ACHN (cell line): ENCODE results near the gene KCNK15.
A peak's percentile ranks its signal among the peaks of the same experiment; 100 is the strongest.
"Not testable (repeated sequence)": the region's sequence is repeated elsewhere in the genome, so short reads cannot be mapped to it uniquely, and the experiment has no call there.

Experiments
- DNase-seq: peaks from one replicate; pipeline ENCODE4 v3.0.0-alpha.2; 2015
- in situ Hi-C: cut with HindIII; loops from 2 replicates; pipeline ENCODE4 v1.10.0; 2017; ENCODE audit warnings: low sequenced_read_pairs, low pct_ligation_motif_present, low pct_unique_long_range_greater_than_20kb

KCNK15 gene

GRCh38 chr20:44748005-44748370 is 2.3 kb downstream of the KCNK15 start:
- in situ Hi-C loops, result no loop called here
- no peak for DNase-seq

DNA sequence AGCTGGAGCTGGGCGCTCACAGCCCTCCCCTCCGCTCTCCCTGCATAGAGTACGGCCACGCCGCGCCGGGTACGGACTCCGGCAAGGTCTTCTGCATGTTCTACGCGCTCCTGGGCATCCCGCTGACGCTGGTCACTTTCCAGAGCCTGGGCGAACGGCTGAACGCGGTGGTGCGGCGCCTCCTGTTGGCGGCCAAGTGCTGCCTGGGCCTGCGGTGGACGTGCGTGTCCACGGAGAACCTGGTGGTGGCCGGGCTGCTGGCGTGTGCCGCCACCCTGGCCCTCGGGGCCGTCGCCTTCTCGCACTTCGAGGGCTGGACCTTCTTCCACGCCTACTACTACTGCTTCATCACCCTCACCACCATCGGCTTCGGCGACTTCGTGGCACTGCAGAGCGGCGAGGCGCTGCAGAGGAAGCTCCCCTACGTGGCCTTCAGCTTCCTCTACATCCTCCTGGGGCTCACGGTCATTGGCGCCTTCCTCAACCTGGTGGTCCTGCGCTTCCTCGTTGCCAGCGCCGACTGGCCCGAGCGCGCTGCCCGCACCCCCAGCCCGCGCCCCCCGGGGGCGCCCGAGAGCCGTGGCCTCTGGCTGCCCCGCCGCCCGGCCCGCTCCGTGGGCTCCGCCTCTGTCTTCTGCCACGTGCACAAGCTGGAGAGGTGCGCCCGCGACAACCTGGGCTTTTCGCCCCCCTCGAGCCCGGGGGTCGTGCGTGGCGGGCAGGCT is 4.6 kb downstream of the KCNK15 start:
- in situ Hi-C loops, result no loop called here
- no peak for DNase-seq

- in situ Hi-C loops, result no loop called here
- no peak for DNase-seq
These were observed 6.7 kb downstream of the KCNK15 start for GRCh38 chr20:44752099-44752931.

GRCh38 chr20:44754554-44754953 is 8.9 kb downstream of the KCNK15 start:
- in situ Hi-C loops, result no loop called here
- DNase-seq, result no peak

- no peak for DNase-seq
- in situ Hi-C loops, result no loop called here
These were observed 10.5 kb downstream of the KCNK15 start for GRCh38 chr20:44756011-44756688.

GRCh38 chr20:44756956-44757355 is 11.3 kb downstream of the KCNK15 start:
- in situ Hi-C loops, result no loop called here
- DNase-seq, result no peak

DNA sequence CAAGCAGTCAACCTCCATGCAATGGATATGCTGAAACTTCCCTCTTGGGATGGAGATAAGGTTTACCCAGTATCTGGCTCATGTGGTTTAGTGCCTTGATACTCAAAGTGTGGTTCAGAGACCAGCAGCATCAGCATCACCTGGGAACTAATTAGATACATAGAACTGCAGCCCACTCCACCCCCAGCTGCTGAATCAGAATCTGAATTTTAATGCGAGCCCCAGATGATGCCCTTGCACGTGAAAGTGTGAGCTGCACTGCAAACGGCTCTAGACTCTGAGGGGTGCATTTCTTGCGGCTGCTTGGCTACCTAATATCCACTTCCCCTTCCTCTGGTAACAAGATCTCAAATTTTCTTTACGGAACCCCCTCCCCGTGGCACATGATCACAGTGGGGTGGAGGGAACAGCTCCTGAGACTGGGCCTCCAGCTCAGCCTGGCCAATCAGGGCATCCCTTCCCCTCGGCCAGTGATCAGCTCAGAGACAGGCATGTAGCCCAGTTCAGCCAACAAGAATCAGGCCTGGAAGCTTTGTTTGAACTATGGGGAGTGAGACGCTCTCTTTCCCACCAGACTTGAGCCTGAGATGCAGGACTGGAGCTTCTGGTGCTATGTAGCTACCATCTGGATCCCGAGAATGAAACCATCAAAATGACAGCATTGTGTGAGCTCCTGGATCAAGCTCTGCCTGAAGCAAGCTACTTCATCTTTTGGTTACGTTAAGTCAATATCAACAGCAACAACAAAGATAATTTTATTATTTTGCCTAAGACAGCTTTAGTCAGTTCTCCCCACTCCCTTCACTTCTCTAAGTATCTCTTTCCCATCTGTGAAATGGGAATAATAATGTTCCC is 12.8 kb downstream of the KCNK15 start:
- DNase-seq, result no peak
- in situ Hi-C loops, result no loop called here

DNA sequence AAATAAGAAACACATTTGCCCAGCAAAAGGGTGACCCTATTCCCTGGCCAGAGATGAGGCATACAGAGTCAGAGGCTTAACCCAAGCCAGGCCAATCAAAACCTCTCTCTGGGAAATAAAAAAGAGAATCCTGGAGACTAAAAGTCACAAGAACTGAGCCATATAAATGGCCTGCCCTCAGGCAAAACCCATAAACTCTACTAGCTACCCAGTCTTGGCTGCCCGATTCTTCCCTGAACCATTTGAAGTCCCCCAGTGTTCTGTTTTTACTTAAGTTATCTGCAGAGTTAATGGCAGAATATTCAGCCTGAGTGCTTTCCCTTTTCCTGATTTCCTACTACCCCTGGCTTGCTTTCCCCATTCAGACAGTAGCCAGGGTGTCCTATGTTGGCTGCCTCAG is 13.9 kb downstream of the KCNK15 start:
- no peak for DNase-seq
- in situ Hi-C loops, result no loop called here

GRCh38 chr20:44761423-44761822 is 15.8 kb downstream of the KCNK15 start:
- in situ Hi-C loops, result no loop called here
- no peak for DNase-seq

DNA sequence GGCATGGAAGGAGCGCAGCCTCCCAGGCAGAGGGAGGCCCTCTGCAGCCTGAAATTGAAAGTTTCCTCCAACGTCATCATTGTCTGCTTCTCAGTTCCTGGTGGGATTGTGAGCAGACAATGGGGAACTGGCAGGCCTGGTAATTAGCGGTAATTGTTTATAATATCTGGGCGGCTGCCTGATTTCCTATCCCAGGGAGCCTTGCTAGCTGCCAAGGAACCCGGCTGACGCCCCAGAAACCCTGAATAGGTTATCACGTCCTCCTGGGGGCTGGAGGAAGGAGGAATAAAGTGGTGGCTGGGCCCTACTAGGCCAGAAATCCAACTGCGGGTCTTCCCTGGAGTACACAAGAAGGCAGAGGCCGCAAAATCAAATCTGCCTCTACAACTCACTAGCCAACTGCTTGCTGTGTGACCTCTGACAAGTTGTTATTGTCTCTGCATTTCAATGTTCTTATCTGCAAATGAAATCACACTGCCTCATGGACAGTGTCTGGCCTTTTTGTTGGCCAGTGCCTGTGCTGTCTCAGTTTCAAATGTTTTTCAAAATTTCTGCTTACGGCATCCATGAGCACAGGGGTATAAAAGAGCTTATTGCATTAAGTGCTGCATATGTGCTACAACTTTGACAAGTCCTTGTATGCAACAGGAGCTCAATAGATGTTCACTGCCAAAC is 16.9 kb downstream of the KCNK15 start:
- in situ Hi-C loops, result no loop called here
- DNase-seq, result no peak

DNA sequence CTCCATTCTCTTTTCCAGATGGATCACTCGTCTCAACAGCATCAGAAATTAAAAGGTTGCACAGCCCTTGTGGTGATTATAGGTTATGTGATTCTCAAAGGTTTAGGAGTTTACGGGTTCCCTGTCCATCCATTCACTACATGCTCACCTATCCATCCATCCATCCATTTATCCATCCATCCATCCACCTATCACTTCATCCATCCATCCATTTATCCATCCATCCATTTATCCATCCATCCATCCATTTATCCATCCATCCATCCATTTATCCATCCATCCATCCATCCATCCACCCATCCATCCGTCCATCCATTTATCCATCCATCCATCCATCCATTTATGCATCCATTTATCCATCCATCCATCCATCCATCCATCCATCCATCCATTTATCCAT is 18.1 kb downstream of the KCNK15 start:
- in situ Hi-C loops, DNase-seq: not testable (repeated sequence)

- no peak for DNase-seq
- in situ Hi-C loops, result no loop called here
These were observed 19.4 kb downstream of the KCNK15 start for GRCh38 chr20:44765091-44765490.

DNA sequence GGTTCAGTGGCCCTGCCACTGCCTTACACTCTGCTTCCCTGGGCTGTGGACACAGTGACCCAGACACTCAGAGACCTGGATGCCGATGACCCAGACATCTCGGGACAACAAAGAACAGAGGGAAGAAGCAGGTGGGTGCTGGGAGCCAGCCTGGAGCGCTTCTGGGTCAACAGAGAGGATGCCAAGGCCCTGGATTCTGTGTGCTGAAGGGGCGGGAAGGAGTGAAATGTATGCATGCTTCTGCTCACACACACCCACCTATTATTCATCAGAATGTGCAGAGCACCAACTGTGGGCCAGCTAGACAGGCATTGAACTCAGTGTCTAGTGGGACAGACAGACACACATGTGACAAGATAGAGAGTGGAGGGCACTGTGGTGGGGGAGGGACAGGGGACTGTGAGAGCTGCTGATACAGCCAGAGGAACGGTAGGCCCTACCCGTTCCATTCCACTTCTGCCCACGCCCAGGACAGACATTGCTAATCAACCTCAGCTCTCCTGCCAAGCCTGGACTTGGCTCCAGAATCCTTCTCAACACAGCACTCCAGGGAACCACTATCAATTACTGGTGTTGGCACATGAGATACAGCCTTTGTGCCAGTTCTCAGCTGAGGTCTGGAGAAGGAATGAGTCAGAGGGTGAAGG is 20.2 kb downstream of the KCNK15 start:
- in situ Hi-C loops, result no loop called here
- DNase-seq, result peak; percentile 13

DNA sequence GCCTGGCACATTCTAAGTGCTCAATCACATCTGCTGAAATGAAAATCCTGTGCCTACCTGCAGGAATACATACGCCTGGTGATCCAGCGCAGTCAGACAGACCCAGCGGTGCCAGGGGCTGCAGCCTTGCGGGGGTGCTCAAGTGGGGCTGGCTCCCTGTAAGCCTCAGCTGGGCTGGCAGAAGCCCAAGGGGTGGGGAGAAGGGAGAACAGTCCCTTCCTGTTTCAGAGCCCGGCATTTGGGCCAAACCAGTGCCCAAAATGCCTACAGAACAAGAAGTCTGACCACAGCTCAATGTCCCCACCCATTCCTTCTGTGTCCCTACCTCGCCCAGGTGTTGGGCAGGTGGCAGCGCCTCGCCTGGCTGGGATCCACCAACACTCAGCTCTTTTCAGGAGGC is 22.6 kb downstream of the KCNK15 start:
- in situ Hi-C loops, result no loop called here

DNA sequence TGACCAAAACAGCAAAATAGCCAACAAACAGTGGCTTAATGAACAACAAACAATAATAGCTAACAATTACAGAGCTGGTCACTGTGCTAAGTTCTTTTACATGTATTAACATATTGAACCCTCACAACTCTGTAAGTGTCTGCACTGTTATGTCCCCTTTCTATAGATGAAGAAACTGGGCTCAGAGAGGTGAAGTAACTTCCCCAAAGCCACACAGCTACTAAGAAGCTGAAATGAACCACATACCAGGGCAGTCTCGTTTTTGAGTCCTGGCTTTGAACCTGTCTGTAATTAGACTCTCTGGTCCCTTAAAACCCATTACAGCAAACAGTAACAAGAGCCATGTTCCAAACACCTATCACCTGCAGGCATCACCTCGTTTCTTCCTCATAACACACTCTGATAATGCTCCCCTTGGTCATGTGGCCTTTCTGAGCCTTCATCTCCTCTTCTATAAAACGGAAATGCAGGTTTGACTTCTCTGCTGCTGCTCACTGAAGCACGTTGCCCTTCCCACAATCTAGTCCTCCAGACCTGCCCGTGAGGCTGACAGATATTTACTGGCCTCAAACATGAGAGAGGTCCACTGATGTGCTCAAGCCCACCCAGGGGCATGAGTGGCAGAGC is 23.3 kb downstream of the KCNK15 start:
- in situ Hi-C loops, result no loop called here
- DNase-seq, result no peak

More for the DNA sequence above, 22.6 kb downstream of the KCNK15 start:
- DNase-seq, result no peak

DNA sequence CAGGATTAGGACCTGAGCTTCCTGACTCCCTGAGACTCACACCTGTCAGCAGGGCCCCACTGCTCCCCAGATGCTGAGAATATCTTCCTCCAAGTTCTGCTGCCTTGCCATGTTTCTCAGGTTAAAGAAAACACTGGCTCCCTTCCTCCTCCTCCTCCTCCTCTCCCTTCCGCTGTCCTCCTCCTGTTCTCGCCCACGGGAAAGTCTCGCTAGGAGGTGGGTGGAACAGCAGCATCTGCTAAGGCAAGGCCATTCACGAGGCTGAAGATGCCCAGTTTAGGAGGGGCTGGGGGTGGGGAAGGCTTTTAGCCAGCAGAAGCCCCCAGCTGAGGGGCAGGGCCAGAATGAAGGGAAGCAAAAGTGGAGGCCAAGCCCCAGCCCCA is 23.8 kb downstream of the KCNK15 start:
- in situ Hi-C loops, result no loop called here
- no peak for DNase-seq

GRCh38 chr20:44770484-44771171 is 25.0 kb downstream of the KCNK15 start:
- in situ Hi-C loops, result no loop called here
- DNase-seq, result no peak
